Stimulated activated CD4-positive, alpha-beta T cell treated with anti-CD3 and anti-CD28 coated beads, Interleukin-1b, Interleukin-23, amount 100 ng/mL, for 4 hours (primary cell): ENCODE measurements around the gene LRP1.
A peak's percentile ranks its signal among the peaks of the same experiment; 100 is the strongest.

Experiments
- DNase-seq, 2 donors: peaks; one replicate each; pipeline ENCODE4 v3.0.0-alpha.2; 2020; ENCODE audit warnings: low read depth in 2 of 2

The LRP1 gene

GRCh38 chr12:57127726-57128518 is at the start of gene LRP1:
LRP1 (plus strand) TSS chr12:57128483; CDS start chr12:57128965, 482 bp downstream.
- peak; percentile 70 to 79 for DNase-seq

GRCh38 chr12:57078519-57079404 is 49.5 kb upstream of the LRP1 start, which contains the start of gene NEMP1:
NEMP1 (minus strand) TSS chr12:57078791; CDS start chr12:57078745, 46 bp downstream.
- peak; percentile 73 to 89 for DNase-seq

- no peak for DNase-seq
Measured at GRCh38 chr12:57079821-57080220, 48.5 kb upstream of the LRP1 start.

- no peak for DNase-seq
Measured at GRCh38 chr12:57080855-57081254, 47.4 kb upstream of the LRP1 start.

GRCh38 chr12:57085999-57086492 is 42.2 kb upstream of the LRP1 start:
- DNase-seq: peak in 1 of 2 donors; percentile 42

GRCh38 chr12:57086493-57087009 is 41.7 kb upstream of the LRP1 start:
- DNase-seq: peak; percentile 59 to 64

- peak; percentile 95 to 98 for DNase-seq
Measured at GRCh38 chr12:57087010-57087690, 41.1 kb upstream of the LRP1 start.

GRCh38 chr12:57087691-57088353 is 40.5 kb upstream of the LRP1 start:
- DNase-seq: peak; percentile 78

GRCh38 chr12:57088354-57089270 is 39.7 kb upstream of the LRP1 start, which contains the start of gene NAB2:
NAB2 (plus strand) TSS chr12:57089114; CDS start chr12:57089272, 158 bp downstream.
- DNase-seq: peak; percentile 83 to 87

GRCh38 chr12:57089271-57090245 is 38.7 kb upstream of the LRP1 start:
- DNase-seq: peak; percentile 48 to 56

- no peak for DNase-seq
Measured at GRCh38 chr12:57090490-57090889, 37.8 kb upstream of the LRP1 start.

- no peak for DNase-seq
Measured at GRCh38 chr12:57090924-57091637, 37.2 kb upstream of the LRP1 start.

- DNase-seq: no peak
Measured at GRCh38 chr12:57091638-57092528, 36.4 kb upstream of the LRP1 start.

GRCh38 chr12:57092529-57092862 is 35.8 kb upstream of the LRP1 start:
- no peak for DNase-seq

GRCh38 chr12:57092876-57093414 is 35.3 kb upstream of the LRP1 start:
- DNase-seq: no peak

- peak; percentile 74 to 79 for DNase-seq
Measured at GRCh38 chr12:57093415-57094207, 34.7 kb upstream of the LRP1 start.
